Measurements from ENCODE around the gene NRAS.

- no peak for TF ChIP-seq CTCF (IDR thresholded peaks at IDR 0.05; ENCODE audit: poor library complexity)
- TF ChIP-seq EZH2 (IDR thresholded peaks at IDR 0.05; ENCODE audit: borderline replicate concordance): no peak
- TF ChIP-seq EZH2phosphoT487 (IDR thresholded peaks at IDR 0.05; ENCODE audit: low read depth, severe bottlenecking, unreplicated experiment): no peak
Measured at GRCh38 chr1:114688526-114688925, 28.0 kb downstream of the NRAS start.
